H9 (cell line): ENCODE results near the gene RNF167. TPM values are rescaled to one million over a fixed set of nuclear protein-coding genes. Genes with fewer than 3 reads are reported as not detected.

ENCODE experiments used
- DNase-seq: peaks from one replicate; pipeline ENCODE4 v3.0.0-alpha.2; 2017
- H2AFZ ChIP-seq: one replicate; pipeline ENCODE4 v1.6.1; 2013; ENCODE audit warnings: mild to moderate bottlenecking, low read length, control low read depth, moderate library complexity
- H2AK5ac ChIP-seq: 2 replicates; pipeline ENCODE4 v1.6.1; 2013; ENCODE audit warnings: low read length, control low read depth, mixed read lengths; ENCODE audit not compliant: insufficient read length
- H2BK120ac ChIP-seq: one replicate; pipeline ENCODE4 v1.6.1; 2013; ENCODE audit warnings: low read depth, mild to moderate bottlenecking, low read length, control low read depth, inconsistent platforms; ENCODE audit not compliant: poor library complexity, severe bottlenecking
- H2BK12ac ChIP-seq: 2 replicates; pipeline ENCODE4 v1.6.1; 2013; ENCODE audit warnings: low read length, control low read depth, mixed read lengths, low read depth; ENCODE audit not compliant: insufficient read length
- H2BK15ac ChIP-seq: 2 replicates; pipeline ENCODE4 v1.6.1; 2013; ENCODE audit warnings: low read depth, low read length, control low read depth
- H2BK20ac ChIP-seq: one replicate; pipeline ENCODE4 v1.6.1; 2013; ENCODE audit warnings: low read depth, mild to moderate bottlenecking, low read length, control low read depth, inconsistent platforms; ENCODE audit not compliant: poor library complexity, severe bottlenecking
- H2BK5ac ChIP-seq: 2 replicates; pipeline ENCODE4 v1.6.1; 2013; ENCODE audit warnings: low read length, control low read depth, mixed read lengths; ENCODE audit not compliant: insufficient read length
- H3K14ac ChIP-seq: 2 replicates; pipeline ENCODE4 v1.6.1; 2013; ENCODE audit warnings: low read length, control low read depth; ENCODE audit not compliant: insufficient read depth
- H3K18ac ChIP-seq: 2 replicates; pipeline ENCODE4 v1.6.1; 2013; ENCODE audit warnings: low read depth, mild to moderate bottlenecking, mixed read lengths, low read length, control low read depth; ENCODE audit not compliant: insufficient read length
- H3K23ac ChIP-seq: 2 replicates; pipeline ENCODE4 v1.6.1; 2013; ENCODE audit warnings: low read length, control low read depth, mixed read lengths, low read depth; ENCODE audit not compliant: insufficient read length
- H3K23me2 ChIP-seq: 2 replicates; pipeline ENCODE4 v1.6.1; 2013; ENCODE audit warnings: low read depth, mild to moderate bottlenecking, mixed read lengths, low read length, control low read depth; ENCODE audit not compliant: insufficient read length, poor library complexity, severe bottlenecking
- H3K27ac ChIP-seq: 2 replicates; pipeline ENCODE4 v1.5.1; 2013; ENCODE audit warnings: low read length, control low read depth, mixed read lengths, low read depth; ENCODE audit not compliant: insufficient read length
- H3K27me3 ChIP-seq: 2 replicates; pipeline ENCODE4 v1.6.1; 2013; ENCODE audit warnings: low read length, control low read depth, inconsistent platforms; ENCODE audit not compliant: insufficient read depth
- H3K4ac ChIP-seq: 2 replicates; pipeline ENCODE4 v1.6.1; 2013; ENCODE audit warnings: low read depth, mild to moderate bottlenecking, control low read depth, inconsistent platforms, low read length, moderate library complexity
- H3K4me1 ChIP-seq: 2 replicates; pipeline ENCODE4 v1.6.1; 2013; ENCODE audit warnings: low read length, control low read depth, inconsistent platforms; ENCODE audit not compliant: insufficient read depth
- H3K4me2 ChIP-seq: 2 replicates; pipeline ENCODE4 v1.6.1; 2013; ENCODE audit warnings: low read length, control low read depth, mixed read lengths; ENCODE audit not compliant: insufficient read length, insufficient read depth
- H3K56ac ChIP-seq: 2 replicates; pipeline ENCODE4 v1.6.1; 2013; ENCODE audit warnings: low read depth, mild to moderate bottlenecking, mixed read lengths, low read length, control low read depth; ENCODE audit not compliant: insufficient read length
- H3K79me1 ChIP-seq: 2 replicates; pipeline ENCODE4 v1.6.1; 2013; ENCODE audit warnings: low read depth, mild to moderate bottlenecking, moderate library complexity, low read length, control low read depth, inconsistent platforms; ENCODE audit not compliant: insufficient read depth, poor library complexity, severe bottlenecking
- H3K79me2 ChIP-seq: 2 replicates; pipeline ENCODE4 v1.6.1; 2013; ENCODE audit warnings: low read length, control low read depth, inconsistent platforms; ENCODE audit not compliant: insufficient read depth
- H3K9ac ChIP-seq: 2 replicates; pipeline ENCODE4 v1.6.1; 2013; ENCODE audit warnings: low read length, control low read depth, mixed read lengths; ENCODE audit not compliant: insufficient read length; ENCODE audit errors: extremely low read depth
- H3K9me3 ChIP-seq: one replicate; pipeline ENCODE4 v1.6.1; 2013; ENCODE audit warnings: low read depth, low read length, inconsistent platforms; ENCODE audit not compliant: control insufficient read depth
- H3T11ph ChIP-seq: one replicate; pipeline ENCODE4 v1.6.1; 2013; ENCODE audit warnings: mild to moderate bottlenecking, low read length, control low read depth, inconsistent platforms
- H4K20me1 ChIP-seq: one replicate; pipeline ENCODE4 v1.6.1; 2013; ENCODE audit not compliant: control insufficient read depth, insufficient read length, insufficient read depth
- H4K5ac ChIP-seq: 2 replicates; pipeline ENCODE4 v1.6.1; 2013; ENCODE audit warnings: low read depth, mild to moderate bottlenecking, mixed read lengths, low read length, control low read depth; ENCODE audit not compliant: insufficient read length
- H4K8ac ChIP-seq: replicated peaks from 2 replicates; pipeline ENCODE4 v1.6.1; 2013; ENCODE audit warnings: low read length, control low read depth, mixed read lengths, low read depth; ENCODE audit not compliant: insufficient read length
- H4K91ac ChIP-seq: 2 replicates; pipeline ENCODE4 v1.6.1; 2013; ENCODE audit warnings: low read depth, mild to moderate bottlenecking, moderate library complexity, mixed read lengths, low read length, control low read depth; ENCODE audit not compliant: insufficient read length
- H3K27ac Mint-ChIP-seq, 3 experiments: 2 replicates in 2 of 3; 3 replicates in 1 of 3; pipeline ENCODE4 v1.8.0; 2020 to 2021; ENCODE audit warnings: mixed read lengths in 3 of 3, mild to moderate bottlenecking in 1 of 3, moderate library complexity in 1 of 3
- H3K27me3 Mint-ChIP-seq: 2 replicates; pipeline ENCODE4 v1.8.0; 2021; ENCODE audit warnings: low read depth, mild to moderate bottlenecking, moderate library complexity, mixed read lengths
- H3K36me3 Mint-ChIP-seq, 3 experiments: 2 replicates in 2 of 3; 3 replicates in 1 of 3; pipeline ENCODE4 v1.8.0; 2020 to 2021; ENCODE audit warnings: low read depth in 3 of 3, mixed read lengths in 3 of 3; ENCODE audit not compliant: insufficient read depth in 1 of 3
- H3K4me1 Mint-ChIP-seq, 2 experiments: 2 replicates each; pipeline ENCODE4 v1.8.0; 2020; ENCODE audit warnings: mixed read lengths in 2 of 2
- H3K4me3 Mint-ChIP-seq, 2 experiments: 2 replicates in 1 of 2; 3 replicates in 1 of 2; pipeline ENCODE4 v1.8.0; 2020 to 2021; ENCODE audit warnings: mild to moderate bottlenecking in 2 of 2, mixed read lengths in 2 of 2, moderate library complexity in 1 of 2
- H3K9me3 Mint-ChIP-seq, 2 experiments: 2 replicates in 1 of 2; 3 replicates in 1 of 2; pipeline ENCODE4 v1.8.0; 2020; ENCODE audit warnings: mild to moderate bottlenecking in 2 of 2, mixed read lengths in 2 of 2, moderate library complexity in 1 of 2
- WGBS: extraction: QIAGEN DNeasy Blood & Tissue Kit; methylation state at CpG from one replicate; pipeline ENCODE4 v1.1.7; 2013; ENCODE audit warnings: missing lambda C conversion rate, low lambda C conversion rate, mixed read lengths; ENCODE audit not compliant: insufficient read length; ENCODE audit errors: extremely low coverage; 5-methylcytosine and 5-hydroxymethylcytosine counted together
- total RNA-seq: library from RNA; stranded (reverse); gene quantifications from 2 replicates; pipeline ENCODE4 v1.2.1, GENCODE V29; 2021
- TF ChIP-seq, protein P1 (sequence below): fragments of 200-600 bp; sonication (generic); conservative IDR thresholded peaks from 3 replicates; pipeline ENCODE4 v1.8.0; 2021; ENCODE audit warnings: antibody characterized with exemption, mild to moderate bottlenecking

The RNF167 gene
- total RNA-seq, 1 experiment from 2014 or later: 134 TPM

DNA sequence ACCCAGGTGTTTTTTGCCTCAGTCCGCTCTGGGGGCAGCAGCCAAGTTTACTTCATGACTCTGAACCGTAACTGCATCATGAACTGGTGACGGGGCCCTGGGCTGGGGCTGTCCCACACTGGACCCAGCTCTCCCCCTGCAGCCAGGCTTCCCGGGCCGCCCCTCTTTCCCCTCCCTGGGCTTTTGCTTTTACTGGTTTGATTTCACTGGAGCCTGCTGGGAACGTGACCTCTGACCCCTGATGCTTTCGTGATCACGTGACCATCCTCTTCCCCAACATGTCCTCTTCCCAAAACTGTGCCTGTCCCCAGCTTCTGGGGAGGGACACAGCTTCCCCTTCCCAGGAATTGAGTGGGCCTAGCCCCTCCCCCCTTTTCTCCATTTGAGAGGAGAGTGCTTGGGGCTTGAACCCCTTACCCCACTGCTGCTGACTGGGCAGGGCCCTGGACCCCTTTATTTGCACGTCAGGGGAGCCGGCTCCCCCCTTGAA is 42.8 kb upstream of the RNF167 start:
- Histone ChIP-seq H3K9ac (no peak overlapping the region), H4K8ac (no peak overlapping the region), H2AK5ac (no peak overlapping the region), H4K91ac (no peak overlapping the region), H4K20me1 (no peaks in the 10 kb centered on the region), H3K23me2 (peaks cover 12% of the 10 kb centered on the region), H2BK15ac (no peak overlapping the region), H2AFZ (no peak overlapping the region), H3K79me2 (no peaks in the 10 kb centered on the region), H3T11ph (no peak overlapping the region), H3K4me2 (no peak overlapping the region), H3K4ac (no peak overlapping the region), H3K27me3 (no peaks in the 10 kb centered on the region), H2BK20ac (no peak overlapping the region), H2BK12ac (no peak overlapping the region), H3K14ac (no peak overlapping the region; the same call in 1 of the 2 replicates), H3K27ac (no peak overlapping the region), H3K79me1 (no peaks in the 10 kb centered on the region), H3K9me3 (no peaks in the 10 kb centered on the region), H2BK5ac (no peak overlapping the region), H3K23ac (no peak overlapping the region), H3K18ac (no peak overlapping the region), H2BK120ac (no peak overlapping the region), H3K56ac (no peak overlapping the region), H4K5ac (no peak overlapping the region), H3K4me1 (no peaks in the 10 kb centered on the region)
- peak; percentile 32 for DNase-seq
- TF ChIP-seq, protein P1, sequence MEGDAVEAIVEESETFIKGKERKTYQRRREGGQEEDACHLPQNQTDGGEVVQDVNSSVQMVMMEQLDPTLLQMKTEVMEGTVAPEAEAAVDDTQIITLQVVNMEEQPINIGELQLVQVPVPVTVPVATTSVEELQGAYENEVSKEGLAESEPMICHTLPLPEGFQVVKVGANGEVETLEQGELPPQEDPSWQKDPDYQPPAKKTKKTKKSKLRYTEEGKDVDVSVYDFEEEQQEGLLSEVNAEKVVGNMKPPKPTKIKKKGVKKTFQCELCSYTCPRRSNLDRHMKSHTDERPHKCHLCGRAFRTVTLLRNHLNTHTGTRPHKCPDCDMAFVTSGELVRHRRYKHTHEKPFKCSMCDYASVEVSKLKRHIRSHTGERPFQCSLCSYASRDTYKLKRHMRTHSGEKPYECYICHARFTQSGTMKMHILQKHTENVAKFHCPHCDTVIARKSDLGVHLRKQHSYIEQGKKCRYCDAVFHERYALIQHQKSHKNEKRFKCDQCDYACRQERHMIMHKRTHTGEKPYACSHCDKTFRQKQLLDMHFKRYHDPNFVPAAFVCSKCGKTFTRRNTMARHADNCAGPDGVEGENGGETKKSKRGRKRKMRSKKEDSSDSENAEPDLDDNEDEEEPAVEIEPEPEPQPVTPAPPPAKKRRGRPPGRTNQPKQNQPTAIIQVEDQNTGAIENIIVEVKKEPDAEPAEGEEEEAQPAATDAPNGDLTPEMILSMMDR: no peak
- Mint-ChIP-seq H3K4me1 (peaks cover 4 to 24% of the 10 kb centered on the region in 2 experiments), H3K4me3 (no peak overlapping the region), H3K27me3 (no peaks in the 10 kb centered on the region), H3K27ac (peak overlapping the region in 2 of 3 experiments; percentile 62 to 76; a peak in 1 of 7 replicates), H3K36me3 (peaks cover 8 to 35% (median 32%) of the 10 kb centered on the region in 3 experiments; a peak in 6 of 7 replicates), H3K9me3 (no peaks in the 10 kb centered on the region)
- WGBS: no CpG with 5 or more reads among the region's 10 CpGs
